Body of pancreas (tissue), 4 donors: ENCODE measurements around the gene CCDC60. TPM values are rescaled to one million over a fixed set of nuclear protein-coding genes. Genes with fewer than 3 reads are reported as not detected.

Experiments used
- ATAC-seq: fragments of 150-250 bp; one replicate; pipeline ENCODE4 v1.9.1; 2016
- DNase-seq, 4 donors: peaks; one replicate each; pipeline ENCODE4 v3.0.0-alpha.2; 2019
- H3K27ac ChIP-seq, 4 donors: fragments of 200-600 bp; sonication (generic); 1 replicate in 3 of 4; 2 replicates in 1 of 4; pipeline versions ENCODE4 v1.5.1 to v1.6.1; 2016 to 2019; ENCODE audit warnings: mild to moderate bottlenecking in 1 of 4, mixed read lengths in 1 of 4, moderate library complexity in 1 of 4
- H3K27me3 ChIP-seq, 2 donors: fragments of 200-600 bp; sonication (generic); one replicate each; pipeline ENCODE4 v1.6.0; 2016; ENCODE audit warnings: mild to moderate bottlenecking in 1 of 2
- H3K36me3 ChIP-seq, 2 donors: fragments of 200-600 bp; sonication (generic); replicated peaks in 1 of 2; 2 replicates each; pipeline ENCODE4 v1.5.1; 2016; ENCODE audit warnings: low read depth in 2 of 2; ENCODE audit not compliant: insufficient read depth in 1 of 2
- H3K4me1 ChIP-seq: fragments of 200-600 bp; sonication (generic); one replicate; pipeline ENCODE4 v1.6.0; 2016
- H3K4me3 ChIP-seq, 2 donors: fragments of 200-600 bp; sonication (generic); 1 replicate in 1 of 2; 2 replicates in 1 of 2; pipeline ENCODE4 v1.5.1; 2016 to 2019
- H3K9me3 ChIP-seq, 3 donors: fragments of 200-600 bp; sonication (generic); 1 replicate in 2 of 3; 2 replicates in 1 of 3; pipeline ENCODE4 v1.5.1; 2016
- POLR2A ChIP-seq, 3 donors: fragments of 450-650 bp; IDR thresholded peaks; one replicate each; pipeline ENCODE4 v1.6.1; 2016; ENCODE audit warnings: antibody characterized with exemption in 3 of 3, mild to moderate bottlenecking in 2 of 3
- WGBS, 2 donors: methylation state at CpG; one replicate each; pipeline ENCODE4 v1.1.5; 2017; 5-methylcytosine and 5-hydroxymethylcytosine counted together
- intact Hi-C: fragments of 100-400 bp; cut with DNase I; formaldehyde crosslinking; loops from one replicate; pipeline ENCODE4 v1.15.1; 2023
- total RNA-seq, 2 donors: library from RNA; depleted of rRNA; stranded (reverse); fragments of >200 nt; gene quantifications; one replicate each; pipeline ENCODE4 v1.1.0, GENCODE V29; 2016
- TF ChIP-seq, protein P1 (sequence below), 7 experiments: fragments of 450-650 bp in 4 of 7; fragments of 200-600 bp in 3 of 7; sonication (generic) in 3 of 7; IDR thresholded peaks; one replicate each; pipeline ENCODE4 v1.5.1; 2016 to 2019; ENCODE audit warnings: antibody characterized with exemption in 7 of 7

Gene CCDC60
- total RNA-seq, 2 donors from 2014 or later, result not detected

DNA sequence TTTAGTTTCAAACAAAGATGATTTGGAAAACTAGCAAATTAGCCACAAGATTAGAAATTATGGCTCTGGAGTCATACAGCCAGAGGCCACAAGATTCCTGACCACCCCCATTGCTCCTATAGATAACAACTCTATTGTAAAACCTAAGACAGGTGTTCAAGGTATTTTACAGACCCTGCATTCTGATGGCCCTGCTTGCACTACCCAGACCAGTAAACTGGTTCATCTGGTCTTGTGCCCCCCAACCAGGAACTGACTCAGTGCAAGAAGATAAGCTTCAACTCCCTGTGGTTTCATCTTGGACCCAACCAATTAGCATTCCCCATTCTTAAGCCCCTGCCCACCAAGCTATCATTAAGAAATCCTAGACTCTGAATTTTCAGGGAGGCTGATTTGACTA is 125.0 kb downstream of the CCDC60 start:
- ATAC-seq (no peak), DNase-seq (no peak)
- no peak overlapping the region for H3K4me3 ChIP-seq
- H3K36me3 ChIP-seq, result no peaks in the 10 kb centered on the region
- TF ChIP-seq, protein P1, sequence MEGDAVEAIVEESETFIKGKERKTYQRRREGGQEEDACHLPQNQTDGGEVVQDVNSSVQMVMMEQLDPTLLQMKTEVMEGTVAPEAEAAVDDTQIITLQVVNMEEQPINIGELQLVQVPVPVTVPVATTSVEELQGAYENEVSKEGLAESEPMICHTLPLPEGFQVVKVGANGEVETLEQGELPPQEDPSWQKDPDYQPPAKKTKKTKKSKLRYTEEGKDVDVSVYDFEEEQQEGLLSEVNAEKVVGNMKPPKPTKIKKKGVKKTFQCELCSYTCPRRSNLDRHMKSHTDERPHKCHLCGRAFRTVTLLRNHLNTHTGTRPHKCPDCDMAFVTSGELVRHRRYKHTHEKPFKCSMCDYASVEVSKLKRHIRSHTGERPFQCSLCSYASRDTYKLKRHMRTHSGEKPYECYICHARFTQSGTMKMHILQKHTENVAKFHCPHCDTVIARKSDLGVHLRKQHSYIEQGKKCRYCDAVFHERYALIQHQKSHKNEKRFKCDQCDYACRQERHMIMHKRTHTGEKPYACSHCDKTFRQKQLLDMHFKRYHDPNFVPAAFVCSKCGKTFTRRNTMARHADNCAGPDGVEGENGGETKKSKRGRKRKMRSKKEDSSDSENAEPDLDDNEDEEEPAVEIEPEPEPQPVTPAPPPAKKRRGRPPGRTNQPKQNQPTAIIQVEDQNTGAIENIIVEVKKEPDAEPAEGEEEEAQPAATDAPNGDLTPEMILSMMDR (IDR thresholded peaks at IDR 0.05), result no peak
- TF ChIP-seq POLR2A (IDR thresholded peaks at IDR 0.05), result no peak
- H3K9me3 ChIP-seq, result no peaks in the 10 kb centered on the region
- no peak overlapping the region for H3K27ac ChIP-seq
- H3K4me1 ChIP-seq, result no peaks in the 10 kb centered on the region
- intact Hi-C loops, result no loop called here
- no peaks in the 10 kb centered on the region for H3K27me3 ChIP-seq

GRCh38 chr12:119460876-119461275 is 126.3 kb downstream of the CCDC60 start:
- no peak for TF ChIP-seq POLR2A (IDR thresholded peaks at IDR 0.05)
- TF ChIP-seq, protein P1 (IDR thresholded peaks at IDR 0.05), result no peak
- DNase-seq (no peak), ATAC-seq (no peak)
- intact Hi-C loops, result no loop called here
- 88% methylated on average over 3 of the region's 3 CpGs for WGBS, 2 donors
- no peak overlapping the region for H3K27ac ChIP-seq
- no peaks in the 10 kb centered on the region for H3K9me3 ChIP-seq
- H3K27me3 ChIP-seq, result no peaks in the 10 kb centered on the region
- no peaks in the 10 kb centered on the region for H3K4me1 ChIP-seq
- H3K36me3 ChIP-seq, result no peaks in the 10 kb centered on the region
- no peak overlapping the region for H3K4me3 ChIP-seq

DNA sequence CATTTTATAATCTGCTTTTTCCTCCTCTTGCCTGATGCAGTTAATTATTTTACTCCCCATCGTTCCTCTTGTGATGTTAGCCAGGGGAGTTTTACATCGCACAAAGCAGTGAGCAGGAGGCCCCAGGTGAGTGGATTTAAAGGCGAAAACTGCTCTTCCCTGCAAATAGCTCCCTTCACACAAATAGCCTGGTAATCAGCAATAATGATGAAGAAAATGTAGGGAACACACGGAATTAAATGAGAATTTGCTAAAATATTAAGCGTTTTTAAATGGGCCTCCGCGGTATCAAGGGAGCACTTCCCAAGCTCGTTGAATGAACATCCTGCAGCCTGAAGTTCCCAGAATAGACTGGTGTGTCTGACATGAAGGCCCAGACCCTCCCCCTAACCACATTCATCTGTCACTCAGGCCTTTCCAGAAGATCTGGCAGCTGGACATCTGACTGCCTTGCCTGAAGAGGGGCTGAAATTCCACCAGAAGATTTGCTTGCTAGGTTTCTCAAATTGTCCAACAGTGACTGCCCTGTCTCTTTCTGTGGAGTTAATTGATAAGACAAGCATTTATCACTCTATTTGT is 127.2 kb downstream of the CCDC60 start:
- no peak for DNase-seq
- Histone ChIP-seq H3K9me3 (no peaks in the 10 kb centered on the region), H3K27me3 (no peaks in the 10 kb centered on the region), H3K27ac (no peak overlapping the region), H3K4me1 (no peaks in the 10 kb centered on the region), H3K4me3 (no peak overlapping the region), H3K36me3 (no peaks in the 10 kb centered on the region)
- no peak for TF ChIP-seq POLR2A (IDR thresholded peaks at IDR 0.05)
- ATAC-seq, result no peak
- intact Hi-C loops, result no loop called here
- WGBS, 2 donors, result 66 to 72% methylated on average over 8 of the region's 8 CpGs

- Histone ChIP-seq H3K4me3 (no peak overlapping the region), H3K36me3 (no peaks in the 10 kb centered on the region), H3K27ac (no peak overlapping the region), H3K4me1 (no peaks in the 10 kb centered on the region), H3K27me3 (no peaks in the 10 kb centered on the region), H3K9me3 (no peaks in the 10 kb centered on the region)
- DNase-seq, result no peak
- TF ChIP-seq, protein P1 (IDR thresholded peaks at IDR 0.05), result no peak
- TF ChIP-seq POLR2A (IDR thresholded peaks at IDR 0.05), result no peak
- WGBS, 2 donors, result 56 to 58% methylated on average over 8 of the region's 8 CpGs
- ATAC-seq, result no peak
- intact Hi-C loops, result no loop called here
These were observed 128.8 kb downstream of the CCDC60 start for GRCh38 chr12:119463211-119463926.

DNA sequence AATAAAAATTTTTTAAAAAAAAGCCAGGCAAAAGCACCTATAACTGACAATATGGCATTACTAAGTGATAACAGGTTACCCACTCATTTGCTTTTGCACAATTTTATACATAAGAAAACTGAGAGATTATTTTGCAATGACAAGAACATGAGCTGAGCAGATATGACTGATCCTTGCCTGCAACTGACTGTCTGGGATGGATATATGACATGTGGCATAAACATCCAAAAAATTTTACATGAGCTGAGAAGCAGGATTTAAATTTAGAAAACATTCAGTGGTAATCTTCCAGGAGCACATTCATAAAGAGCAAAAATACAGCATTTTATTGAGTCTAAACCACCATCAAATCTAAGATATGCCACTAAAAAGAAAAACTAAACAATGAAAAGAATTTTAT is 133.8 kb downstream of the CCDC60 start:
- Histone ChIP-seq H3K4me3 (no peak overlapping the region), H3K27me3 (no peaks in the 10 kb centered on the region), H3K4me1 (no peaks in the 10 kb centered on the region), H3K36me3 (no peaks in the 10 kb centered on the region), H3K27ac (no peak overlapping the region), H3K9me3 (no peaks in the 10 kb centered on the region)
- intact Hi-C loops, result no loop called here
- TF ChIP-seq, protein P1 (IDR thresholded peaks at IDR 0.05), result no peak
- no peak for TF ChIP-seq POLR2A (IDR thresholded peaks at IDR 0.05)
- ATAC-seq (no peak), DNase-seq (no peak)
